ENCODE measurements around the gene CSNK2A2.
A peak's percentile ranks its signal among the peaks of the same experiment; 100 is the strongest.

Gene CSNK2A2

GRCh38 chr16:58197314-58198012 is 443 bp downstream of the CSNK2A2 start:
- peak; percentile 53 for DNase-seq
- H3K27ac Mint-ChIP-seq: no peak overlapping the region

GRCh38 chr16:58196898-58197313 is 1.0 kb downstream of the CSNK2A2 start:
- no peak for DNase-seq

More at GRCh38 chr16:58197314-58198012, 443 bp downstream of the CSNK2A2 start:
- H3K4me1 Mint-ChIP-seq: peaks cover 26% of the 10 kb centered on the region
- peaks cover 39% of the 10 kb centered on the region for H3K27me3 Mint-ChIP-seq (ENCODE audit: low read depth, poor library complexity)
- TF ChIP-seq, protein P1, sequence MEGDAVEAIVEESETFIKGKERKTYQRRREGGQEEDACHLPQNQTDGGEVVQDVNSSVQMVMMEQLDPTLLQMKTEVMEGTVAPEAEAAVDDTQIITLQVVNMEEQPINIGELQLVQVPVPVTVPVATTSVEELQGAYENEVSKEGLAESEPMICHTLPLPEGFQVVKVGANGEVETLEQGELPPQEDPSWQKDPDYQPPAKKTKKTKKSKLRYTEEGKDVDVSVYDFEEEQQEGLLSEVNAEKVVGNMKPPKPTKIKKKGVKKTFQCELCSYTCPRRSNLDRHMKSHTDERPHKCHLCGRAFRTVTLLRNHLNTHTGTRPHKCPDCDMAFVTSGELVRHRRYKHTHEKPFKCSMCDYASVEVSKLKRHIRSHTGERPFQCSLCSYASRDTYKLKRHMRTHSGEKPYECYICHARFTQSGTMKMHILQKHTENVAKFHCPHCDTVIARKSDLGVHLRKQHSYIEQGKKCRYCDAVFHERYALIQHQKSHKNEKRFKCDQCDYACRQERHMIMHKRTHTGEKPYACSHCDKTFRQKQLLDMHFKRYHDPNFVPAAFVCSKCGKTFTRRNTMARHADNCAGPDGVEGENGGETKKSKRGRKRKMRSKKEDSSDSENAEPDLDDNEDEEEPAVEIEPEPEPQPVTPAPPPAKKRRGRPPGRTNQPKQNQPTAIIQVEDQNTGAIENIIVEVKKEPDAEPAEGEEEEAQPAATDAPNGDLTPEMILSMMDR (IDR thresholded peaks at IDR 0.05): no peak
- no peaks in the 10 kb centered on the region for H3K9me3 Mint-ChIP-seq
- peak overlapping the region; percentile 89 for H3K4me3 Mint-ChIP-seq
- peaks cover 34% of the 10 kb centered on the region for H3K36me3 Mint-ChIP-seq (ENCODE audit: low read depth)

DNA sequence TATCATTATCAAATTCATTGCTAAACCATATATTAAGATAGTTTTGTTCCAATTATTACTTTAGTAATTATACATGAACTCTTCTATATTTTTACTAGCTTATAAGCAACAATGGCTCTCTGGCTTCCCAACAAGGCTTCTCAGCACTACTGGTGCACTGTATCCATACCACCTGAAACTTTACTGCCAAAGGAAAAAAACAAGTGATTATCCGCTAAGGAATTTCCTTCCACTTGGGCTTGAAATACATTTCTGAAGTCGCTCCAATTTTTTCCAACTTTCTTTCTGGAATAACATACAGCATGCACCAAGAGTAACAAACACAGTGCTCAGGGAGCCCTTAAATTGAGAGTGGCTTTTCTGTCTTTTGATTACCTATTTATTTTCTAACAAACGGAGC is 2.1 kb downstream of the CSNK2A2 start:
- Mint-ChIP-seq H3K27ac (no peak overlapping the region), H3K9me3 (no peaks in the 10 kb centered on the region), H3K4me3 (peak overlapping the region; percentile 89), H3K36me3 (ENCODE audit: low read depth) (peaks cover 51% of the 10 kb centered on the region), H3K4me1 (peaks cover 26% of the 10 kb centered on the region), H3K27me3 (ENCODE audit: low read depth, poor library complexity) (peaks cover 25% of the 10 kb centered on the region)
- DNase-seq: no peak
- TF ChIP-seq, protein P1 (IDR thresholded peaks at IDR 0.05): no peak

More at GRCh38 chr16:58196898-58197313, 1.0 kb downstream of the CSNK2A2 start:
- Mint-ChIP-seq H3K4me1 (peaks cover 26% of the 10 kb centered on the region), H3K27me3 (ENCODE audit: low read depth, poor library complexity) (peaks cover 33% of the 10 kb centered on the region), H3K9me3 (no peaks in the 10 kb centered on the region), H3K36me3 (ENCODE audit: low read depth) (peaks cover 40% of the 10 kb centered on the region), H3K4me3 (peak overlapping the region; percentile 89), H3K27ac (no peak overlapping the region)
- TF ChIP-seq, protein P1 (IDR thresholded peaks at IDR 0.05): no peak

GRCh38 chr16:58195344-58195743 is 2.6 kb downstream of the CSNK2A2 start:
- Mint-ChIP-seq H3K4me3 (no peak overlapping the region), H3K36me3 (ENCODE audit: low read depth) (peaks cover 55% of the 10 kb centered on the region), H3K27me3 (ENCODE audit: low read depth, poor library complexity) (peaks cover 21% of the 10 kb centered on the region), H3K27ac (no peak overlapping the region), H3K4me1 (peaks cover 26% of the 10 kb centered on the region), H3K9me3 (no peaks in the 10 kb centered on the region)
- TF ChIP-seq, protein P1 (IDR thresholded peaks at IDR 0.05): no peak
- DNase-seq: no peak

DNA sequence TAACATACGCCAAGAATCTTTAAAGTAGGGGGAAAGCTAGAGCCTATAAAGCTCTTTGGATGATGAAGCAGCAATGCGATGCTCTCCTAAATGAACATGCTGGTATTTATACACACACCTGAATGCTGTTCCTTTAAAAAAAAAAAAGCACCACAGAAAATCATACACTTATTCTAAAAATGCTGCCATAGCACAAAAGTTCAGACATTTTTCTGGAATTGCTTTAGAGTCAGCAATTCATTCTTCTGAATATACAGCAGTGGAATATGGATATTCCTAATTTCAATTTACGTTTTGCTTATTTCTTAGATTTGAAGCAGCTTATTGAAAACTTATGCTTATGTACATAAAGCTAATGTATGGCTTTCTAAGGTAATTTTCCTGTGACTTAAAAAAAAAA is 3.1 kb downstream of the CSNK2A2 start:
- Mint-ChIP-seq H3K27ac (no peak overlapping the region), H3K4me1 (peaks cover 26% of the 10 kb centered on the region), H3K36me3 (ENCODE audit: low read depth) (peaks cover 61% of the 10 kb centered on the region), H3K9me3 (no peaks in the 10 kb centered on the region), H3K27me3 (ENCODE audit: low read depth, poor library complexity) (peaks cover 16% of the 10 kb centered on the region), H3K4me3 (no peak overlapping the region)
- TF ChIP-seq, protein P1 (IDR thresholded peaks at IDR 0.05): no peak
- DNase-seq: no peak

All from nephron progenitor cell (in vitro differentiated cells).